Stimulated activated naive CD4-positive, alpha-beta T cell treated with Interleukin-2 at 50 U/mL for 16 hours (primary cell): ENCODE measurements around the gene TAS1R1.
"Not testable (repeated sequence)": the region's sequence is repeated elsewhere in the genome, so short reads cannot be mapped to it uniquely, and the experiment has no call there.

Source experiments
- DNase-seq: peaks from one replicate; lab custom pipeline; 2025; lab: John Stamatoyannopoulos, UW

TAS1R1 gene

DNA sequence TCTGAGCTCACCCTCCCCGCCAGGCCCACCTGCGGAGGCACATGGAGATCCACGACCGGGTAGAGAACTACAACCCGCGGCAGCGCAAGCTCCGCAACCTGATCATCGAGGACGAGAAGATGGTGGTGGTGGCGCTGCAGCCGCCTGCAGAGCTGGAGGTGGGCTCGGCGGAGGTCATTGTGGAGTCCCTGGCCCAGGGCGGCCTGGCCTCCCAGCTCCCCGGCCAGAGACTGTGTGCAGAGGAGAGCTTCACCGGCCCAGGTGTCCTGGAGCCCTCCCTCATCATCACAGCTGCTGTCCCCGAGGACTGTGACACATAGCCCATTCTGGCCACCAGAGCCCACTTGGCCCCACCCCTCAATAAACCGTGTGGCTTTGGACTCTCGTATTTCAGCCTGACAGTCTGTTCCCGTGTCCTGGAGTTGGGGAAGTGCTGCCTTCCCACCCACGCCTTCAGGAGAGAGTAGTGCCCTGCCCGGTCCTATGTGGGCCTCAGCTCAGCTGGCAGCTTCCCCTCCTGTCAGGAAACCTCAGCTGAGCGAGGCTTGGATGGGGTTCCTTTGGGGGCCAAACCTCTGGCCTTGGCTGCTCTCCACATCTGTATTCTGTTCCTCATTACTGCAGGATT, 33.9 kb downstream of the TAS1R1 start:
- DNase-seq, result no peak

- DNase-seq, result no peak
Observed at GRCh38 chr1:6590046-6590445, 34.9 kb downstream of the TAS1R1 start.

DNA sequence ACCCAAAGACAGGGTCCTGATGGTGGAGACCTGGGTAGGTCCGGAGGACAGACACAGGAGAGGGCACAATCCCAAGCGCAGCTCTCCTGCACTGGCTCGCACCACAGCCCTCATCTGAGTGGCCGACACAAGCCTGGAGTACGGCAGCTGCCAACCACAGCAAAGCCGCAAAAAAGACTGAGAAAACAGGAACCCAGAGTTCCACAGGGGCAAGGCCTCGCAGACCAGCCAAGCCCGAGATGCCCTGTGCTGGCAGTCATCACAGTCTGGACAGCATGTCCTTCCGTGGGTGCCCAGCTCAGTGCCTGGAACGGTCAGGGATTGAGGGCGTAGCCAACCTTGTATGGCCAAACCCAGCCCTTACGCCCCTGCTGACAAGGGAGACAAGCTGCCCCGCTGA, 36.1 kb downstream of the TAS1R1 start:
- DNase-seq, result no peak

DNA sequence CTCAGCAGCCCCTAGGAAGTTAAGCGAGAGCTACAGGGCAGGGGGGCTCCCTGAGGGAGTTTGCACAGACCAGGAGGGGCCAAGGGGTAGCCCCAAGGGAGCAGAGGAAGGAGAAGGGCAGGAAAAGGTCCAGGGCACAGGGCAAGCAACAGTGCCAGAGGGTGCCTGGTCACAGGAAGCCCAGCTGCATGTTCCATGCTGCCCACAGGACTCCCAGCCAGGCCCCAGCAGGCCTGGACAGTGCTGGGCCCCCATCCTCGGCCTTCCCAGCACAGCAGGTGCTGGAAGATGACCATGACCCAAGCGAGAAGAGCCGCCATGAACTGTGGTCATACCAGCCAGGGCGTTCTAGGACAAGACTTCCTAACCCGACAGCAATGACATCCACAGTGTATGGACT, 36.5 kb downstream of the TAS1R1 start:
- no peak for DNase-seq

DNA sequence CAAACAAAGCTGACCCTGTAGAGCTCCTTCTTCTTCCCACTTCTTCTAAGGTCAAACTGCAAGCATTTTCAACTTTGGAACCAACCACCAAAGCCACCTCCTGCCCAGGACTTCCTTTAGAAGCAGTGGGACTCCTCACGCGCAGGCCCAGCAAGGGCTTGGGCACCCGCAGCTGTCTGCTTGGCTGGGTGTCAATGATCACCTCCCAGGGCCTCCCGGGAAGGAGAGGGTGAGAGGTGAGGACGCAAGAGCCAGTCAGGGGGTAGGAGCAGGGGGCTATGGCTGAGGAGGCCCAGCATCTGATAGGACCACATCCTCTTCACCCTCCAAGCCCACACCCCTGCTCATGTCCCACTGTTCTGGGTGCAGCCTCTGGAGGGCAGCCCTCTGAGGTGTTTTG, 37.3 kb downstream of the TAS1R1 start:
- DNase-seq, result no peak

DNA sequence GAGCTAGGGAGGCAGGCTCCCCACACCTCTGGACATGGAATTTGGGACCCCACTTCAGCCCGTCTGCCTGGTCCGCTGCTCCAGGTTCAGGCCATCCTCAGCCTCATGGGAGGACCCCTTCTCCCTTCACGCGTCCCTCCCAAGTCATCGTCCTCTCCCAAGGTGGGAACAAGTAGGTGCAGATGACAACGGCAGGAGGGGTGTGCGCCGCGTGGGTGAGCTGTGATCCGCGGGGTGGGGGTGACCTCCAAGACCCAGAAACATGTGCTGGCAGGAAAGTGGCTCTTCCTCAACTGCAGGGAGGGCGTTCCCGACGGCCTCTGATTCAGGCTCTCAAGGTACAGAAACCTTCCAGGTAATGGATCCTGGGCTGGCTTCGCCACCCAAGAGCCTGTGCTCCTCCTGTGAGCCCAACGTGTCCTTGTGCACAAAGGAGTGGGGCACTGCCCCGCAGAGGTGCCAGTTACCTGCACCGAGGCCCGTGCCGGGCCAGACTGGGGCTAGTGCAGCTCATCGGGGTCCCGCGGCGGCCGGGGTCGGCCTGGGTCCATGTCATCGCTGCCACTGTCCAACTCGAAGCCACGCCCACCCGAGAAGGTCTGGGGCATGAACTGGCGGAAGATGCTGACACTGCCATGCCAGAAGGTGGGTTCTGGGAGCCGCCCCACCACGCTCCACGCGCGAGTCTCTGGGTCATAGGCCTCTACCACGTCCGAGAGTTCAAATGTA, 37.9 kb downstream of the TAS1R1 start:
- no peak for DNase-seq

DNA sequence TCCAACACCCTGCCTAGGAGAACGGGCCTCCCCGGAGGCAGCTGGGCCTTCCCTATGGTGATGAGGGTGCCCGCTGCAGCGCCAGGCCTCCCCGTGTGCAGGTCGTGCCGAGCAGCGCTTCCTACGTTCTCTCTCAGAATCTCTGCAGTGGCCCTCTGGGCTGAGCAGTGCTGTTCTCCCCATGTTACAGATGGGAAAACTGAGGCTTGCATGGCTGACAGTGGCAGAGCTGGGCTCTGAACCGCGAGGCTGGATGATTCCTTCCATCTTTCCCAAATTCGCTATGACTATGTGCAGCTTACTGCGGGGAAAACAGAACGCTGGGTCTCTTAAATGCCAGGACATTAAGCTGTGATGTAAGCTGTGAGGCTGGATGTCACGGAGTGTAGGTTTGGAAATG, 38.7 kb downstream of the TAS1R1 start:
- DNase-seq, result no peak

- no peak for DNase-seq
Observed at GRCh38 chr1:6594977-6595740, 40.1 kb downstream of the TAS1R1 start.

GRCh38 chr1:6596351-6596750, 41.2 kb downstream of the TAS1R1 start:
- no peak for DNase-seq

DNA sequence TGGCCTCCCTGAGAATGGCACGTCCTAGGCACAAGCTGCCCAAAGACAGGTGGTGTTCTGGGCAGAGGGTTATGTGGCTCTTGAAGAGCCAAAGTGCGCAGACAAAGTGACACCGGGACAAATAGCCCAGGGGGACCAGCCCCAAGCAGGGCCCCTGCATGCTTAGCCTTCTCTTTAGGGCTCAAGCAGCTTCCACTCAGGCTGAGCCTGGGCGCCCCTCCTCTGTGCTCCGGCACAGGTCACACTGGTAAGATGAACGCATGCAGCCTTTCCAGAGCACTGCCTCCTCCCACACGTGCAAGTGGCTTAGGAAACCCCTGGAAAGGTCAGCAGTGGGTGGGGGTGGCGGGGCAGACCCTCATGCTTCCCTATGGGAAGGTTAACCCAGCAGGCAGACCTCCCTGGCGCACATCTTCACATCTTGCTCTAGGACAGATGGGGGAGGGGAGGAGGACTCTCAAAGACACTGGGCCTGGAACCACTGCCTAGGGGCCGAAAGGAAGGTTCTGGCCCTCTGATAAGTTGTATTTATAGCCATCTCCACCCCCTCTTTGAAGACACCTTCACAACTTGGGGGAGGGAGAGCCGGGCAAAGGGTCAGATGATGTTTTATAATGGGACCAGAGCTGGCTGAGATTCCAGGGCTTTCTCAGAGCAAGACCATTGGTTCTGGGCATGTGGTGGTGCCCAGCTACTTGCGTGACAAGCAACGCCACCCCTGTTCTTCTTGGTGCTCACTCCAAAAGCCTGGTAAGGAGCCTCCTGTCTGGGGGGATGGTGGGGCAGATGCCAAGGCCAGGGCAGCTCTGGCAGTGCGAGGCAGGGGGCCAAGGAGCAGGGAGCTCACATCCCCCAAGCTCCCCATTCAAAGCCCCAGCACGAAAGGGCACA, 42.0 kb downstream of the TAS1R1 start:
- DNase-seq, result no peak

- DNase-seq, result no peak
Observed at GRCh38 chr1:6597777-6598131, 42.6 kb downstream of the TAS1R1 start.

DNA sequence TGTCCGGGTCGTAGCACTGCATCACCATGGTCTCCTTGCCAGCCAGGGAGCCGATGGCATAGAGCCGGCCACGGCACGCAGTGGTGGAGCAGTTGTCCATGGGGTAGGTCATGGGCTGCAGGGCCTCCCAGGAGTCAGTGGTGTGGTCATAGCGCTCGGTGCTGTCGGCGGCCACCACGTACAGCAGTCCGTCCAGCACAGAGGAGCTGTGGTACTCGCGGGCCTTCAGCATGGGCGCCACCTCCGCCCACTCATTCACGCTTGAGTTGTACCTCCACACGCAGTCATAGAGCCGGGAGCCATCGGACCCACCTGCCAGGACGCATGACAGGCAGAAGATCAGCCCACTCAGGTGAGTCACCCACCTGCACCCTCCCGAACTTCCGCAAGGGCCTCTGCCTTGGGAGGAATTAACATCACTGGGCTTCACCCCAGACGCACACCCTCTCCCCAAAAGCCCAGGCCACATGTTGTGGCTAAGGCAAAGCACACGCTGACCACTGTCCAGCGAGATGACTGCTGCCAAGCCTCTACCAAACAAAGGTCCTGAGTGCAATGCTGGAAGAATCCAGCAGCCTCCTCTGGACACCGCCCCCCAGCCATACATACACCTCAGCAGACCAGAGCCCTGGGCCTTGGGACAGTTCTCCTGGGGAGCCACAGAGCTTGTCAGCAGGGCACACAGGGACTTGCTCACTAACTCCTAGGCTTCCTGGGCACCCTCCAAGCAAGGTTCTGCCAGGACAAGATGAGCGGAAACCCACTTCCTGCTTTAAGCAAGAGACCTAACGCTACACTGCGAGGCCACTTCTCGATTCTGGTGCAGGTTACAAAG, 44.3 kb downstream of the TAS1R1 start:
- peak; percentile 61 for DNase-seq

- not testable (repeated sequence) for DNase-seq
Observed at GRCh38 chr1:6599991-6600390, 44.9 kb downstream of the TAS1R1 start.

- DNase-seq, result no peak
Observed at GRCh38 chr1:6600410-6601048, 45.4 kb downstream of the TAS1R1 start.

DNA sequence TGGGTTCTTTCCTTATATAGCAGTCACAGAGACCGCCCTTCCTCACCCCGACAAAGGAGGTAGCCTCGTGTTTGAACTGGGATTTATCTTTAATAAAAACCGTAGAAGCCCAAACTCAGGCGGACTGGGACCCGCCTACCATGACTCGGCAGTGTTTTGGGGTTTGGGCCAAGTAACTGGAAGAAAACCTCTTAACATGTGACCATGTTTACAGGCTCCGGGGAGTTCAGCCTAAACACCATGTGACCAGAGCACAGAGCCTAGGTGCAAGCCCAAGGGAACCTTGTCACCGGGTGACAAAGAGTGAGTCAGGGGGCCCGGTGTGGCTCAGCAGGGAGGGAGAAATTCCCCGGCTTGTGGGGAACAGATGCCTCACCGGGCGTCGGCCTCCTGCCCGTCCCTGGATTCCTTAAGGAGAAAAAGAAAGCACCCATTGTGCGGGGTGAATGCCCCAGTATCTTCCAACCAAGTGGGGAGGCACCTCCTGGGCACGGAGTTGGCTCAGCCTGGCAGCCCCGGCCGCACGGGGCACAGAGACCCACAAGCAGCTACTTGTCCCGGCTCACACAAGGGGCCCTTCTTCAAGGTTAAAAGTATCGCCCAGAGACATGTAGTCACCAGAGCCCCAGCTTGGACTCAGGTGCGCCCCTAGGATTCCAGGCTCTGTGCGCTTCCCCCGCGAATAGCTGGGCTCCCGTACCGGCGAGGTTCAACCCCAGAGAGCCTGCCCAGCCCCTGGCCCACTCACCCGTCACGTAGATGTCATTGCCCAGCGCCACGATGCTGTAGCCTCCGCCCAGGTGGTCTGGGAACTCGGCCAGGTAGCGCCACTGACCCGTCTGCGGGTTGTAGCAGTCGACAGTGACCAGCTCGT, 46.2 kb downstream of the TAS1R1 start:
- DNase-seq, result peak; percentile 85

DNA sequence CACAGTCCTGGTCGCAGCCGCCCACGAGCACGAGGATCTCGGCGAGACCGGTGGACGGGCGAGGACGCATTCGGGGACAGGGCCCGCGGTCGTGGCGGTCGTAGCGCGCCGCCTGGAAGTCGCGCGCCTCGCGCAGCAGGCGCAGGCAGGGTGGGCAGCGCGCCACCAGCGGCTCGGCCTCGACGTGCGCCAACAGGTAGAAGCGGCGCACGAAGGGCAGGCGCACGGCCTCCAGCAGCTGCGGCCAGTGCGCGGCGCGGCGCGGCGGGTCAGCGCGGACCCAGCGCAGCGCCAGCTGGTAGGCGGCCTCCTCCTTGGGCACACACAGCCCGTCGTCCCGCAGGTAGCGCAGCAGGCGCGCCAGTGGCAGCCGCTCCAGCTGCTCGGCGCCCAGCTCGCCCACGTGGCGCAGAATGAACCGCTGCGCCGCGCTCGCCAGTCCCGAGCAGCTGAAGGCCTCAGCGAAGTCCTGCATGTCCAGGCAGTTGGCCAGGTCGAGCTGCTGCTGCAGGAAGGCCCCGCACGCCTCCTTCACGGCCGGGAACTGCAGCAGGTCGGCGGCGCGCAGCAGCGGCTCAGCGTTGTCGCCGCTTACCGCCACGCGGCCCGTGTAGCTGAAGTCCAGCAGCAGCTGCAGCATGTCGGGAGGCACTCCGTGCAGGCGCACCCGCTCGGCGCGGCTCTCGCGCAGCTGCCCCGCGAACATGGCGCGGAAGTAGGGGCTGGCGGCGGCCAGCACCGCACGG, 47.0 kb downstream of the TAS1R1 start:
- peak; percentile 32 for DNase-seq

DNA sequence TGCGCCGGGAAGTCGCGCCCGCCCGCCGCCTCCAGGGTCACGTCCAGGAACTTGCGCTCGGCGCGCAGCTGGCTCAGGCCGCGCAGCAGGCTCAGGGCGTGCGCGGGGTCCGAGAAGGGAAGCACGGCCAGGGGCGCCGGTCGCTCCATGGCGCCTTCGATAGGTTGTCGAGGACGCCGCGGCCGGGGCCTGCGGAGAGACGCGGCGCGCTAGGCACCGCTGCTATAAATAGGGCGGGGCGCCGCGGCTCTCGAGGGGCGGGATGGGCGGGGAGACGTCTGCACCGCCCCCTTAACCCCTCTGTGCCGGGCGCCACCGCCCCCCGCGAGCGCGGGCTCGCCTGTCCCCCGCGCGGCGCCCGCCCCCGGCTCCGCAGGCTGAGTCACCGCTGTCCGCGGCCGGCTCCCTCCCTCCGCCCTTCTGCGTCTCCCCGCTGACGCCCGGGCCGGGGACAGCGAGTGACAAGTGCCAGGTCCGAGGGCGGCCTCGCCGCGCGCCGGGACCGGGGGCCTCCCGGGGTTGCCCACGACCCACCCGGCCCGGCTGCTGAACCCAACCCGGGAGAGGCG, 47.6 kb downstream of the TAS1R1 start, which contains the start of gene KLHL21:
Gene KLHL21 (minus strand): TSS at position 201 of the 569 bp plus-strand sequence. CDS start 52 bp downstream, at position 149.
- peak; percentile 89 for DNase-seq

- DNase-seq, result peak; percentile 51
Observed at GRCh38 chr1:6603238-6603914, 48.3 kb downstream of the TAS1R1 start.
